Endothelial cell of umbilical vein (primary cell): ENCODE data around the gene MBOAT2. TPM values are rescaled to one million over a fixed set of nuclear protein-coding genes. Genes with fewer than 3 reads are reported as not detected.

Experiments
- BruUV-seq: library from RNA; stranded (reverse); fragments of 400-500 nt; replicated peaks from 2 replicates; lab custom pipeline; 2021; lab: Mats Ljungman, UMichigan
- CTCF ChIA-PET: fragments of 300-600, 350-600 bp; sonication (Branson Sonifier 250); formaldehyde crosslinking; loops from one replicate; lab custom pipeline; 2021; ENCODE audit warnings: antibody characterized with exemption, inconsistent platforms; lab: Charles Lee
- POLR2A ChIA-PET: fragments of 300-600, 350-600 bp; sonication (Branson Sonifier 250); formaldehyde crosslinking; loops from one replicate; lab custom pipeline; 2021; ENCODE audit warnings: antibody characterized with exemption, inconsistent platforms; lab: Charles Lee
- DNase-seq: peaks from one replicate; pipeline ENCODE4 v3.0.0-alpha.2; 2011; ENCODE audit warnings: low read depth, low spot score
- FAIRE-seq: peaks from 2 replicates; lab custom pipeline; 2011; peaks lifted over from hg19 to GRCh38; lab: Jason Lieb, UNC
- H2AFZ ChIP-seq: 2 replicates; pipeline ENCODE4 v1.6.0; 2012; ENCODE audit warnings: low read depth, low read length, control low read depth, inconsistent platforms
- H3K27ac ChIP-seq: 2 replicates; pipeline ENCODE4 v1.5.1; 2011; ENCODE audit warnings: low read depth, mild to moderate bottlenecking, control low read depth, low read length, moderate library complexity; ENCODE audit not compliant: insufficient read depth
- H3K27me3 ChIP-seq, 2 experiments: 2 replicates each; pipeline versions ENCODE4 v1.6.0 to v1.6.1; 2011; ENCODE audit warnings: low read length in 2 of 2, mixed read lengths in 1 of 2; ENCODE audit not compliant: control insufficient read depth in 2 of 2, insufficient read depth in 2 of 2
- H3K36me3 ChIP-seq, 2 experiments: 2 replicates in 1 of 2; 3 replicates in 1 of 2; pipeline ENCODE4 v1.5.1; 2011; ENCODE audit warnings: low read length in 2 of 2, mild to moderate bottlenecking in 1 of 2, moderate library complexity in 1 of 2; ENCODE audit not compliant: control insufficient read depth in 2 of 2, insufficient read depth in 2 of 2; ENCODE audit errors: extremely low read depth in 1 of 2
- H3K4me1 ChIP-seq: 3 replicates; pipeline ENCODE4 v1.5.1; 2011; ENCODE audit warnings: mild to moderate bottlenecking, low read length; ENCODE audit not compliant: control insufficient read depth, insufficient read depth; ENCODE audit errors: extremely low read depth
- H3K4me2 ChIP-seq: 2 replicates; pipeline ENCODE4 v1.6.1; 2011; ENCODE audit warnings: low read length, control low read depth, mixed read lengths; ENCODE audit not compliant: insufficient read depth
- H3K4me3 ChIP-seq, 3 experiments: fragments of 200-600 bp in 1 of 3; sonication (generic), shearing (Covaris generic) in 1 of 3; replicated peaks in 1 of 3; 2 replicates each; pipeline ENCODE4 v1.5.1; 2011 to 2016; ENCODE audit warnings: control low read depth in 3 of 3, low read length in 3 of 3, mild to moderate bottlenecking in 2 of 3, inconsistent platforms in 1 of 3, low read depth in 1 of 3, moderate library complexity in 1 of 3; ENCODE audit not compliant: insufficient read depth in 1 of 3
- H3K79me2 ChIP-seq: 2 replicates; pipeline ENCODE4 v1.6.0; 2012; ENCODE audit warnings: low read length, inconsistent platforms; ENCODE audit not compliant: control insufficient read depth, insufficient read depth
- H3K9ac ChIP-seq: replicated peaks from 2 replicates; pipeline ENCODE3; 2011; ENCODE audit warnings: low read length, control low read depth; ENCODE audit not compliant: insufficient read depth; ENCODE audit errors: extremely low read depth
- H3K9me1 ChIP-seq: replicated peaks from 3 replicates; pipeline ENCODE4 v1.6.0; 2011; ENCODE audit warnings: mild to moderate bottlenecking, low read length; ENCODE audit not compliant: control insufficient read depth, insufficient read depth; ENCODE audit errors: extremely low read depth
- H3K9me3 ChIP-seq: replicated peaks from 2 replicates; pipeline ENCODE4 v1.5.1; 2012; ENCODE audit warnings: low read length, inconsistent platforms; ENCODE audit not compliant: control insufficient read depth, insufficient read depth
- H4K20me1 ChIP-seq: replicated peaks from 2 replicates; pipeline ENCODE3; 2011; ENCODE audit warnings: mild to moderate bottlenecking, low read length; ENCODE audit not compliant: control insufficient read depth, insufficient read depth; ENCODE audit errors: extremely low read depth
- CTCF ChIP-seq, 2 donors: IDR thresholded peaks; 1 replicate in 1 of 2; 2 replicates in 1 of 2; pipeline ENCODE4 v1.5.1; 2011; ENCODE audit warnings: low read length in 2 of 2, mild to moderate bottlenecking in 2 of 2, moderate library complexity in 2 of 2, control low read depth in 1 of 2, inconsistent platforms in 1 of 2, low read depth in 1 of 2; ENCODE audit not compliant: insufficient read depth in 1 of 2; ENCODE audit errors: extremely low read depth in 1 of 2
- EZH2 ChIP-seq: IDR thresholded peaks from 2 replicates; pipeline ENCODE4 v1.6.1; 2012; ENCODE audit warnings: borderline replicate concordance, low read depth, mild to moderate bottlenecking, moderate library complexity, low read length, inconsistent platforms; ENCODE audit not compliant: severe bottlenecking
- FOS ChIP-seq: IDR thresholded peaks from 2 replicates; pipeline ENCODE4 v1.6.1; 2011; ENCODE audit warnings: mild to moderate bottlenecking, low read length, moderate library complexity, borderline replicate concordance; ENCODE audit not compliant: insufficient read depth
- GATA2 ChIP-seq: IDR thresholded peaks from 2 replicates; pipeline ENCODE4 v1.7.0; 2011; ENCODE audit warnings: low read depth, mild to moderate bottlenecking, moderate library complexity, mixed read lengths, low read length; ENCODE audit not compliant: insufficient read length, insufficient read depth
- JUN ChIP-seq: IDR thresholded peaks from 2 replicates; pipeline ENCODE4 v1.6.1; 2011; ENCODE audit warnings: borderline replicate concordance, low read depth; ENCODE audit not compliant: insufficient read length, insufficient read depth
- MAX ChIP-seq: IDR thresholded peaks from 2 replicates; pipeline ENCODE4 v1.6.1; 2011; ENCODE audit not compliant: insufficient read depth, insufficient read length
- MYC ChIP-seq: IDR thresholded peaks from one replicate; pipeline ENCODE4 v1.6.1; 2011; ENCODE audit warnings: mild to moderate bottlenecking, low read depth, low read length
- POLR2A ChIP-seq: IDR thresholded peaks from 2 replicates; pipeline ENCODE4 v1.6.1; 2012; ENCODE audit warnings: low read depth, mild to moderate bottlenecking, control low read depth, low read length
- POLR2AphosphoS5 ChIP-seq: IDR thresholded peaks from 2 replicates; pipeline ENCODE4 v1.6.1; 2012; ENCODE audit warnings: low read depth, mild to moderate bottlenecking, control low read depth, low read length, moderate library complexity; ENCODE audit not compliant: insufficient read depth
- dilution Hi-C: fragments of 300-500 bp; cut with MboI; formaldehyde crosslinking; loops from one replicate; pipeline ENCODE4 v1.15.0; 2019; ENCODE audit warnings: low sequenced_read_pairs; ENCODE audit not compliant: extremely low pct_ligation_motif_present
- intact Hi-C: fragments of 100-400 bp; cut with micrococcal nuclease; formaldehyde crosslinking; loops from one replicate; pipeline ENCODE4 v1.10.0; 2022
- polyA plus RNA-seq, 4 experiments: library from polyadenylated mRNA; depleted of rRNA in 3 of 4; stranded (reverse) in 3 of 4; unstranded in 1 of 4; fragments of >200 nt; gene quantifications; 2 replicates each; pipeline versions ENCODE4 v1.2.1 to v1.2.3, GENCODE V29; 2011 to 2012; ENCODE audit warnings: missing spikeins in 1 of 4
- total RNA-seq: library from RNA; stranded (reverse); gene quantifications from 2 replicates; pipeline ENCODE4 v1.2.3, GENCODE V29; 2021

Gene MBOAT2
- total and polyA plus RNA-seq, 2 donors (not counting 3 experiments of a cell fraction or from before 2014, with no cell fraction given), result 10.9 to 22.1 TPM

GRCh38 chr2:8985561-8986326 is 17.7 kb downstream of the MBOAT2 start:
- no peaks in the 10 kb centered on the region for H3K79me2 ChIP-seq
- TF ChIP-seq CTCF (IDR thresholded peaks at IDR 0.05; ENCODE audit: extremely low read depth in 1 of 2, insufficient read depth in 1 of 2, low read depth in 1 of 2, low read length in 2 of 2), result no peak
- TF ChIP-seq MYC, result no peak
- TF ChIP-seq POLR2A, result no peak
- no peak for TF ChIP-seq POLR2AphosphoS5
- no peak for TF ChIP-seq FOS
- TF ChIP-seq EZH2, result no peak
- TF ChIP-seq GATA2, result no peak
- no peak for TF ChIP-seq MAX
- no peak for TF ChIP-seq JUN
- no peaks in the 10 kb centered on the region for H4K20me1 ChIP-seq
- dilution Hi-C loops, result no loop called here
- intact Hi-C loops, result no loop called here
- H3K4me2 ChIP-seq, result no peak overlapping the region
- BruUV-seq, result no TSS peak
- no peak overlapping the region for H3K27ac ChIP-seq
- FAIRE-seq (no peak), DNase-seq (no peak)
- H3K4me1 ChIP-seq, result peaks cover 16% of the 10 kb centered on the region
- no peaks in the 10 kb centered on the region for H3K27me3 ChIP-seq
- CTCF ChIA-PET, result no interaction called here
- POLR2A ChIA-PET, result no interaction called here
- no peaks in the 10 kb centered on the region for H3K36me3 ChIP-seq
- no peaks in the 10 kb centered on the region for H3K9me1 ChIP-seq
- no peak overlapping the region for H3K9ac ChIP-seq
- no peaks in the 10 kb centered on the region for H3K9me3 ChIP-seq
- H3K4me3 ChIP-seq, result no peak overlapping the region
- no peak overlapping the region for H2AFZ ChIP-seq
